Measurements from ENCODE around the gene LUC7L3.

The LUC7L3 gene

GRCh38 chr17:50719144-50719923 is at the start of gene LUC7L3 (continued):
- TF ChIP-seq ZBTB6 (tag by site-specific recombination; IDR thresholded peaks at IDR 0.05) (no peak), ZNF175 (tag by site-specific recombination; IDR thresholded peaks at IDR 0.05) (no peak), ZNF2 (tag by site-specific recombination; IDR thresholded peaks at IDR 0.05) (peak; percentile 52; the same call in 1 of the 2 replicates), ZIC2 (tag by site-specific recombination; IDR thresholded peaks at IDR 0.05) (0 out of 2 replicates have a peak, but pooled peaks have one; percentile 19), ZNF449 (tag by site-specific recombination; IDR thresholded peaks at IDR 0.05) (no peak), MEIS1 (CRISPR knock-in tag; IDR thresholded peaks at IDR 0.05; ENCODE audit: borderline replicate concordance) (0 out of 2 replicates have a peak, but pooled peaks have one; percentile 41), ZNF394 (tag by site-specific recombination; IDR thresholded peaks at IDR 0.05; ENCODE audit: borderline replicate concordance) (peak; percentile 28; the same call in 1 of the 2 replicates), ZNF585B (tag by site-specific recombination; IDR thresholded peaks at IDR 0.05) (0 out of 2 replicates have a peak, but pooled peaks have one; percentile 19), ZSCAN23 (tag by site-specific recombination; IDR thresholded peaks at IDR 0.05) (no peak), BCL6B (tag by site-specific recombination; IDR thresholded peaks at IDR 0.05) (no peak), BCL11B (tag by site-specific recombination; IDR thresholded peaks at IDR 0.05; ENCODE audit: low read depth) (peak; percentile 87), ZNF26 (tag by site-specific recombination; IDR thresholded peaks at IDR 0.05) (no peak), ZNF701 (tag by site-specific recombination; IDR thresholded peaks at IDR 0.05) (no peak), ZNF248 (tag by site-specific recombination; IDR thresholded peaks at IDR 0.05) (no peak), ZSCAN5A (tag by site-specific recombination; IDR thresholded peaks at IDR 0.05) (peak; percentile 93; the same call in 1 of the 2 replicates), ZNF292 (tag by site-specific recombination; IDR thresholded peaks at IDR 0.05; ENCODE audit: borderline replicate concordance, low read depth) (no peak), ZNF544 (tag by site-specific recombination; IDR thresholded peaks at IDR 0.05) (no peak), ZNF639 (tag by site-specific recombination; IDR thresholded peaks at IDR 0.05) (0 out of 2 replicates have a peak, but pooled peaks have one; percentile 31), KLF17 (tag by site-specific recombination; IDR thresholded peaks at IDR 0.05) (peak; percentile 82), ZNF223 (tag by site-specific recombination; IDR thresholded peaks at IDR 0.05) (peak; percentile 54), ZNF654 (tag by site-specific recombination; IDR thresholded peaks at IDR 0.05; ENCODE audit: low read depth) (no peak), ZSCAN30 (tag by site-specific recombination; IDR thresholded peaks at IDR 0.05) (peak; percentile 66), ZNF266 (tag by site-specific recombination; IDR thresholded peaks at IDR 0.05; ENCODE audit: low read depth) (no peak), PRDM4 (tag by site-specific recombination; IDR thresholded peaks at IDR 0.05) (no peak), ZNF211 (tag by site-specific recombination; IDR thresholded peaks at IDR 0.05; ENCODE audit: low read depth) (no peak), ZBTB20 (tag by site-specific recombination; IDR thresholded peaks at IDR 0.05) (peak; percentile 95), ZNF354C (tag by site-specific recombination; IDR thresholded peaks at IDR 0.05; ENCODE audit: borderline replicate concordance, low read depth) (no peak)
